WTC11 (cell line): Measurements from ENCODE around the gene DMD. TPM values are rescaled to one million over a fixed set of nuclear protein-coding genes. Genes with fewer than 3 reads are reported as not detected.

Source experiments
- ATAC-seq: fragments of 200-7000 bp; cut with Tn5 transposase; 2 replicates; pipeline ENCODE4 v1.10.0; 2021; ENCODE audit warnings: mild to moderate bottlenecking, moderate library complexity
- CTCF ChIA-PET: fragments of 300-600 bp; sonication (Branson Sonifier 250); formaldehyde crosslinking; loops from one replicate; lab custom pipeline; 2021; ENCODE audit warnings: antibody characterized with exemption; lab: Charles Lee
- POLR2A ChIA-PET: fragments of 350-600 bp; sonication (Branson Sonifier 250); formaldehyde crosslinking; loops from one replicate; lab custom pipeline; 2021; ENCODE audit warnings: antibody characterized with exemption; lab: Charles Lee
- DNase-seq: peaks from one replicate; pipeline ENCODE4 v3.0.0; 2021; ENCODE audit warnings: low spot score
- H3K27ac Mint-ChIP-seq: 2 replicates; pipeline ENCODE4 v1.8.0; 2021; ENCODE audit warnings: mixed read lengths
- H3K27me3 Mint-ChIP-seq: 2 replicates; pipeline ENCODE4 v1.8.0; 2021; ENCODE audit warnings: low read depth, mild to moderate bottlenecking, moderate library complexity, mixed read lengths
- H3K36me3 Mint-ChIP-seq: 2 replicates; pipeline ENCODE4 v1.8.0; 2021; ENCODE audit warnings: mixed read lengths
- H3K4me1 Mint-ChIP-seq: 2 replicates; pipeline ENCODE4 v1.8.0; 2022; ENCODE audit warnings: mixed read lengths
- H3K4me3 Mint-ChIP-seq: 2 replicates; pipeline ENCODE4 v1.8.0; 2021; ENCODE audit warnings: mild to moderate bottlenecking, moderate library complexity, mixed read lengths
- H3K9me3 Mint-ChIP-seq: 2 replicates; pipeline ENCODE4 v1.8.0; 2021; ENCODE audit warnings: mixed read lengths
- ARID4B ChIP-seq: sonication (generic); formaldehyde crosslinking; IDR thresholded peaks from 2 replicates; pipeline ENCODE4 v1.8.0; 2023; ENCODE audit warnings: missing genetic modification reagents, mild to moderate bottlenecking, borderline replicate concordance
- ATF3 ChIP-seq: sonication (generic); formaldehyde crosslinking; conservative IDR thresholded peaks from 2 replicates; pipeline ENCODE4 v1.8.1; 2022; ENCODE audit warnings: mild to moderate bottlenecking, missing genetic modification reagents
- E2F1 ChIP-seq: sonication (generic); formaldehyde crosslinking; IDR thresholded peaks from 2 replicates; pipeline ENCODE4 v1.8.0; 2022; ENCODE audit warnings: mild to moderate bottlenecking, missing genetic modification reagents
- E2F5 ChIP-seq: sonication (generic); formaldehyde crosslinking; IDR thresholded peaks from 2 replicates; pipeline ENCODE4 v1.8.1; 2022; ENCODE audit warnings: mild to moderate bottlenecking, moderate library complexity, missing genetic modification reagents
- FOXP1 ChIP-seq: sonication (generic); formaldehyde crosslinking; IDR thresholded peaks from 2 replicates; pipeline ENCODE4 v1.8.0; 2022; ENCODE audit warnings: missing genetic modification reagents, mild to moderate bottlenecking, moderate library complexity, borderline replicate concordance
- FOXP4 ChIP-seq: sonication (generic); formaldehyde crosslinking; IDR thresholded peaks from 2 replicates; pipeline ENCODE4 v1.8.0; 2022; ENCODE audit warnings: mild to moderate bottlenecking, missing genetic modification reagents
- GABPB1 ChIP-seq: sonication (generic); formaldehyde crosslinking; IDR thresholded peaks from 2 replicates; pipeline ENCODE4 v1.8.1; 2023; ENCODE audit warnings: mild to moderate bottlenecking, missing genetic modification reagents
- GTF2I ChIP-seq: fragments of 250-450 bp; sonication (Bioruptor Pico); conservative IDR thresholded peaks from 2 replicates; pipeline ENCODE4 v1.4.0; 2021; ENCODE audit warnings: mild to moderate bottlenecking
- HMGA2 ChIP-seq: fragments of 250-450 bp; sonication (Bioruptor Pico); IDR thresholded peaks from 2 replicates; pipeline ENCODE4 v1.4.0; 2021; ENCODE audit warnings: mild to moderate bottlenecking, moderate library complexity
- KAT7 ChIP-seq: sonication (generic); formaldehyde crosslinking; IDR thresholded peaks from 2 replicates; pipeline ENCODE4 v1.8.1; 2023; ENCODE audit warnings: missing genetic modification reagents, mild to moderate bottlenecking, borderline replicate concordance
- NR3C1 ChIP-seq: sonication (generic); formaldehyde crosslinking; conservative IDR thresholded peaks from 2 replicates; pipeline ENCODE4 v1.8.1; 2023; ENCODE audit warnings: low read depth, mild to moderate bottlenecking, missing genetic modification reagents
- PRRX2 ChIP-seq: fragments of 250-450 bp; sonication (Bioruptor Pico); IDR thresholded peaks from 2 replicates; pipeline ENCODE4 v1.8.0; 2021; ENCODE audit warnings: mild to moderate bottlenecking
- SOX15 ChIP-seq: fragments of 250-450 bp; sonication (Bioruptor Pico); IDR thresholded peaks from 2 replicates; pipeline ENCODE4 v1.9.0; 2021; ENCODE audit warnings: mild to moderate bottlenecking
- SP1 ChIP-seq: sonication (generic); formaldehyde crosslinking; conservative IDR thresholded peaks from 2 replicates; pipeline ENCODE4 v1.8.1; 2022; ENCODE audit warnings: missing genetic modification reagents
- ZNF121 ChIP-seq: sonication (generic); formaldehyde crosslinking; IDR thresholded peaks from 2 replicates; pipeline ENCODE4 v1.8.0; 2023; ENCODE audit warnings: missing genetic modification reagents
- ZNF317 ChIP-seq: sonication (generic); formaldehyde crosslinking; IDR thresholded peaks from 2 replicates; pipeline ENCODE4 v1.8.1; 2023; ENCODE audit warnings: low read depth, mild to moderate bottlenecking, moderate library complexity, missing genetic modification reagents, borderline replicate concordance
- ZNF532 ChIP-seq: fragments of 250-450 bp; sonication (Bioruptor Pico); IDR thresholded peaks from 2 replicates; pipeline ENCODE4 v1.9.0; 2021; ENCODE audit warnings: mild to moderate bottlenecking, borderline replicate concordance
- total RNA-seq: library from RNA; stranded (reverse); gene quantifications from 3 replicates; pipeline ENCODE4 v1.2.3, GENCODE V29; 2021

DMD gene
- total RNA-seq, 1 experiment from 2014 or later, result 9.1 TPM

GRCh38 chrX:33045882-33046281 lies 165.5 kb downstream of the DMD start (continued):
- TF ChIP-seq ATF3 (CRISPR knock-in tag) (no peak), KAT7 (CRISPR knock-in tag) (no peak), SP1 (CRISPR knock-in tag) (no peak)

GRCh38 chrX:33045245-33045644 lies 166.1 kb downstream of the DMD start:
- Mint-ChIP-seq H3K27me3 (no peaks in the 10 kb centered on the region), H3K4me1 (peaks cover 5% of the 10 kb centered on the region; the same call in 1 of the 2 replicates), H3K4me3 (no peak overlapping the region), H3K36me3 (peaks cover 9% of the 10 kb centered on the region)
- DNase-seq, result no peak
- POLR2A ChIA-PET, result no interaction called here
- TF ChIP-seq ATF3 (CRISPR knock-in tag) (no peak), PRRX2 (CRISPR knock-in tag) (no peak), HMGA2 (CRISPR knock-in tag) (no peak), ZNF317 (no peak)
- TF ChIP-seq, all 79 proteins: peak for 0
- no peak for ATAC-seq
- no peak overlapping the region for H3K27ac Mint-ChIP-seq
- peaks cover 20% of the 10 kb centered on the region for H3K9me3 Mint-ChIP-seq
- CTCF ChIA-PET, result no interaction called here

GRCh38 chrX:33041141-33041540 lies 170.2 kb downstream of the DMD start:
- TF ChIP-seq GABPB1 (CRISPR knock-in tag), result no peak
- H3K9me3 Mint-ChIP-seq, result peaks cover 23% of the 10 kb centered on the region
- DNase-seq, result no peak
- no peak overlapping the region for H3K27ac Mint-ChIP-seq
- ChIA-PET POLR2A (no interaction called here), CTCF (no interaction called here)
- peaks cover 9% of the 10 kb centered on the region for H3K36me3 Mint-ChIP-seq
- peaks cover 5% of the 10 kb centered on the region; the same call in 1 of the 2 replicates for H3K4me1 Mint-ChIP-seq
- ATAC-seq, result no peak
- H3K4me3 Mint-ChIP-seq, result no peak overlapping the region
- no peaks in the 10 kb centered on the region for H3K27me3 Mint-ChIP-seq

GRCh38 chrX:33032700-33033099 lies 178.6 kb downstream of the DMD start:
- POLR2A ChIA-PET, result no interaction called here
- CTCF ChIA-PET, result no interaction called here
- no peaks in the 10 kb centered on the region for H3K9me3 Mint-ChIP-seq
- no peak overlapping the region for H3K4me3 Mint-ChIP-seq
- DNase-seq, result no peak
- H3K27me3 Mint-ChIP-seq, result no peaks in the 10 kb centered on the region
- ATAC-seq, result no peak
- H3K27ac Mint-ChIP-seq, result no peak overlapping the region
- no peaks in the 10 kb centered on the region for H3K4me1 Mint-ChIP-seq
- H3K36me3 Mint-ChIP-seq, result no peaks in the 10 kb centered on the region
- TF ChIP-seq ARID4B (CRISPR knock-in tag) (no peak), NR3C1 (CRISPR knock-in tag) (no peak), HMGA2 (CRISPR knock-in tag) (no peak), FOXP1 (CRISPR knock-in tag) (no peak), ZNF121 (no peak), ZNF532 (CRISPR knock-in tag) (no peak), GTF2I (CRISPR knock-in tag) (no peak), E2F5 (CRISPR knock-in tag) (no peak), SOX15 (CRISPR knock-in tag) (no peak), FOXP4 (CRISPR knock-in tag) (no peak), E2F1 (CRISPR knock-in tag) (no peak)
